Measurements from ENCODE around the gene PRKAG2.
A peak's percentile ranks its signal among the peaks of the same experiment; 100 is the strongest.
"Not testable (repeated sequence)": the region's sequence is repeated elsewhere in the genome, so short reads cannot be mapped to it uniquely, and the experiment has no call there.

Gene PRKAG2

DNA sequence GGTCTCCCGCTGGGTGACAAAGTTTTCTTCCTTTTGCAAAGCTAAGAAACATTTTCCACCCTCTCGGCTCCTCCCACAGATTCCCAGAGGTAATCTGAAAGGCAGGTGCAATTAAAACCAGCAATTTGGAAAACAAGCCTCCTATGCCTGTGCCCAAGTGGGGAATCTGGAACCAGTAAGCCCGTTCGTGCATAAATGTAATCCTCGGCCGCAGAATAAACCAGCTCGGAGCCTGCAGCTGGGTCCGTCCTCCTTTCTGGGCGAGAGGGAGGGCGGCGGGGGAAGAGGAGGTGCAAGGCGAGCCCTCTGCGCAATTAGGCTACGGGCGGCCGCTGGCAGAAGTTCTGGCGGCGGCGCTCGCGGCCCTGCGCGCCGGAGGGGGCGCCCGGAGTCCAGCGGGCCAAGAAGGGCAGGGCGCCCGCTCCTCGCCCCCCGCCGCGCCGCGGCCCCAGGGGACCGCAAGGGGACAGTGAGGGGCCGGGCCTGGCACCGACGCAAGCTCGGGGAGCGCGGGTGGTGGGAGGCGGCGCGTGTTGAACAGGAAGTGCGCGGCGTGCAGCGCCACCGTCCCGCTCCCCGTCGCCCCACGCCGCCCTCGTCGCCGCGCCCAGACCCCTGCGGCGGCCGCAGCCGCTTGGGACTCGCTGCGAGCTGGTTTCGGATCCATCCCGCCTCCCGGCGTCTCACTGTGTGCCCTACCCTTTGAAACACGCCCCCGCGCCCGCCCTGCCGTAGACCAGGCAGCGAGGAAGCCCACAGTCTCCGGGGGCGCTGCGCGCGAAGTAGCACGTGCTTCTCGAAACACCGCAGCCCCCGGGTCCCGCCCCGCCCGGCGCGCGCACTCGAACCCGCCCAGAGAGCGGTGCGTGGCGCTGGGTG, at the start of gene PRKAG2:
Gene PRKAG2, minus strand, starts transcription at position 217 of the 879 bp plus-strand sequence. CDS start 495 bp downstream, outside the sequence.
- FAIRE-seq (no peak), DNase-seq (ENCODE audit: insufficient read length, low spot score) (peak; percentile 70)

DNA sequence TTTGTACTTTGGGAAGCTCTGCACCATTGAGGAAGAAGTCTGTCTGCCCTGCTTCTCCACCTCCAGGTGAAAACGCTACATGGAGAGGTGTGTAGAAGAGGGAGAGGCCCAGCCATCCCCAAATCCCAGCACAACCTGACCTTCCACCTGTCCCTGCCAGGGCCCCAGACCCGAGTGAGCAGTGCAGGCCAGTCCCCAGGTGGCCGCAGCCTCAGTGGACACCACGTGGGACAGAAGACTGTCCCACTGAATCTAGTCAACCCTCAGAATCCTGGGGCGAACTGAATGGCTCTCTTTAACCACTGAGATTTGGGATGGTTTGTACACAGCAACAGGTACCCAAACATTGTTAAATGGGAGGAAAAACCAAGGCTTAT, 49.4 kb upstream of the PRKAG2 start:
- no peak for FAIRE-seq
- no peak for DNase-seq (ENCODE audit: insufficient read length, low spot score)

DNA sequence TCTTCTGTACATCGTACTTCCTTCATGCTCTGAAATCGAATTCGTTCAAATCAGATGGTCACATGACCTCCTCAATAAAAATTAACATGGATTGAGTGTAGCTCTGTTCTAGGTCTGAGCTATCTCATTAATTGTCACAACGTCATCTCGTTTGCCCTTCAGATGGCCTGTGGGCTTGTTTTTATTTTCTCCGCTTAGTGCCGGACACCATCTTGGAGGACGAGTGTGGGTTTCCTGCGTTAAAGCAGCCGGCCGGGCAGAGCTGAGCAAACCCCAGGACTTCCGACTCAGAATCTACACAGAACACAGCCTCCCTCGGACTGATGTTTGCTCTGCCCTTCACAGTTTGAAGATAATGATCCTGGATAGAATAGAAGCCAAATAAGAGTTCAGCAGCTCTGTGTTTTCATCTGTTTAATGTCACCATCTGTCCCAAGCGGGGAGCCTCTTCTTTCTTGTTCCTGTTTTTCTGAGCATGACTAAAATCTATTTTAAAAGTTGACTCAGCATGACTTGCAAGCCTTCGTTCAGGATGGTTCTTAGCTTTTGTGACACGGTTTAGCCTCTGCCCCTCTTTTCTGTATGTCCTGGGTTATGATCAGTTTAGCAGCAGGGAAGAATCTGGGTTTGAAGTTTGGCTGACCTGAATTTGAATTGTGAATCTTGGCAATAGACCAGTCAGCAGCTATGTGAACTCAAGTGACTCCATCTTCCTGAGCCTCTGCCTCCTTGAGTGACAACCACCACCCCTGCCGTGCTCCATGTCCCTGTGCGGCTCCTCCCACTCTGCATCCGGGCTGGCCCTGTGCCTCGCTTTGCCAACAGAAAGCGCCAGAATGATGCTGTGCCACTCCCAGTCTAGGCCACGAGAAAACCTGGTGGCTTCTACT, 48.8 kb upstream of the PRKAG2 start:
- no peak for DNase-seq (ENCODE audit: insufficient read length, low spot score)
- FAIRE-seq, result no peak

DNA sequence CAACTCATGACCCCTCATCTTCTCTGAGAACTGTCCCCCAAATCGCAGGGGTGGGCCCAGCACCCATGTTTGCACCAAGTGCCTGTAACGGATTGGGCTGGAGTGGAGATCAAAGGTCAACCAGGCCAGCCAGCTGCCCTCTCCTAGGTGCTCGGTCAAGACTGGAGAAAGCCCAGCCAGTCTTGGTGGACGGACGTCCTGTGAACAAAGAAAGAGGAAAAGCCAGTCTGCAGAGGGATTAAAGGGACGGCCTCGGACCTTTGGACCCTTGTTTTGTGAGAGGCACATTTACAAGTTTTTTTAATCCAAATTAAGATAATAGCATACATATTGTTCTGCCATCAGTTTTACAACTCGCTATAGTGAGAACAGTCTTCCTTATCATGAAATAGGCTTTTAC, 47.6 kb upstream of the PRKAG2 start:
- FAIRE-seq (no peak), DNase-seq (ENCODE audit: insufficient read length, low spot score) (no peak)

DNA sequence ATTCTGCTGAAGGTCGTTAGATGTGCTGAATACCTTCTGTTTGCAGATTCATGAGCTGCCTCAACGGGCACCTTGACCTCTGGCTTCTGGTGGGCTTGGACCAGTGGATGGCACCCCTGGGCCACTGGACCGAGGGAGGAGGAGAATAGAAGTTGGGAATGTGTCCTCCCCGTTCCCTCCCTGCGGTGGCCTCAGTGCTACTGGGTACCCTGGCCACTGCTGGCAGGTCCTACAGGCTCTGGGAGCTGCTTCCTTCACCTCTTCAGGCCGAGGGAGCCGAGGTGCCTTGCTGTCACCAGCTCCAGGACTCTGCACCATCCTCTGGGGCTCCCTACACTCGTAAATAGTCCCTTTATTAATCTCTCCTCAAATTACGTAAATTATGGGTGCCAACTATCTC, 47.1 kb upstream of the PRKAG2 start:
- FAIRE-seq, result no peak
- DNase-seq (ENCODE audit: insufficient read length, low spot score), result no peak

DNA sequence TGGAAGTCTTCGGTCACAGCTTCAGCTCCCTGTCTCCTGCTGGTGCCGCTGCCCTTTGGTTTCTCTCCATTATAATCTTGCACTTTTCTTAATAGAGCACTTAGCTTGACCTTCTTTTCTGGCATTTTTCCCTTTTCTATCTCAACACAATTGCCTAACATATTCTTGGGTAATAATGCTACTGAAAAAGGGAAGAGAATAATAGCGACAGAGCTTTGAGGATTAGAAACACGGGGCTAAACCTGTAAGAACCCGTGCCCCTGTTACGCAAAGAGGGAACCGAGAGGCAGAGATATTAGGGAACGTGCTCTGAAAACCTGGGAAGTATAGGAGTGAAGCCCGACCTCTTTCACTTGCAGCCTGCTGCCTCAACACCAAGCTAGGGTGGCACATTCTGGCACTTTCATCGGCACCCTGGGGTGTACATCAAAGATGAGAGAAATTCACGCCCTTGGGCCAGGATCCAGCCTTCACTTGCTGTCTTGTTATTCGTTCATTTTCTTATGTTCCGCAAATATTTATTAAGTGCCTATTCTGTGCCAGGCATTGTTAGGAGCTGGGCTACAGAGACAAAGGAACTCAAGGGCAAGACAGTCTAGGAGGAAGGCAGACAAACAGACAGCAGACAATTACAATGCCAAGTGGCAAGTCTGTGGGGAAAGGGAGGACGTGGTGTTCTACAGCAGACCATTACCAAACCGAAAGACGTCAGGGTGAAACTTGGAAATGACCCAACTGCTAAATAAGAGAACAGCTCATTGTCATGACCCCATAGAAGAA, 46.4 kb upstream of the PRKAG2 start:
- FAIRE-seq, result no peak

DNA sequence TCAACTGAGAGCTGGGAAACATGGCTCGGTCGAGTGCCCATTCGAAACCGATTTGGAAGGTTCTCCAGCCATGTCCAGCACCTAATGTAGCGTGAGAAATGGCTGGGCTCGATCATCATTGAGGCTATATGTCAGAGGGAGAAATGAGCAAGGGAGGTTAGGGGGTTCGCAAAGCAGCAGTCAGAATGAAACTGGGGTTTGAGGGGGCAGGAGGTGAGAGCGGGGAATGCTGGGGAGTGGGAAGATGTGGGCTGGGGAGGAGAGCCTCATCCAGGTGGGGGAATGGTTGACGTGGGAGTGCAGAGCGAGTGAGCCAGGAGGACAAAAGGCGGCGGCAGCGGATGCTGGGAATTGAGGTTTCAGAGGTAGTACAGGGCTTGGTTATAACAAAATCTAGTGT, 44.5 kb upstream of the PRKAG2 start:
- FAIRE-seq (no peak), DNase-seq (ENCODE audit: insufficient read length, low spot score) (no peak)

More for the DNA sequence above, 46.4 kb upstream of the PRKAG2 start:
- no peak for DNase-seq (ENCODE audit: insufficient read length, low spot score)

DNA sequence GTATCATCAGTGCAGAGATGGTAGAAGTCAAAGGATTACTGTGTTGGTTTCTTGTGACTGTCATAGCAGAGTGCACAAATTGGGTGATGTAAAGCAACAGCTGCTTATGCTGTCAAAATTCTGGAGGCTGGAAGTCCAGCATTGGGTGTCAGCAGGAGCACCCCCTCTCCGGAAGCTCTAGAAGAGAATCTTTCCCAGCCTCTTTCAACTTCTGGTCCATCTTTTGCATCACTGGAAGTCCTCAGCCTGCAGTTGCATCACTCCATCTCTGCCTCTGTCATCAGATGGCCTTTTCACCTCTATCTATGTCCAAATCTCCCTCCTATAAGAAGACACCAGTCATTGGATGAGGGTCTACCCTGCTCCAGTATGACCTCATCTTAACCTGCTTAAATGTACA, 43.6 kb upstream of the PRKAG2 start:
- no peak for DNase-seq (ENCODE audit: insufficient read length, low spot score)
- FAIRE-seq, result no peak

DNA sequence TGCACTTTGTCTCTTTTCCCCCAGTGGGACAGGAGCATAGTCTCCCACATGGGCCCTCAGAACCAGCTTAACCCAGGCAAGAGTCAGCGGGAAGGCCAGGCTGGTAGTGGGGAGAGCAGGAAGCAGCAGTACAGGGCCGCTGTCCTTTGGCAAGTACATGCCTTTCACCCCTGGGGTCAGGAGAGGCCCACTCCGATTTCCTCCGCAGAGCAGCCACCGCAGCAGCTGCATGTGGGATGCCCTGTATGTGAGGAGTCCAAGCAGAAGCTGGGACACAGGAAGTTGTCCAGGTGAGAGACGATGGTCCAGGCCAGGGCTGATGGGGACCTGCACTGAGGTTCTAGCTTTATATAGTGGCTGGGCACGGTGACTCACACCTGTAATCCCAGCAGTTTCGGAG, 42.7 kb upstream of the PRKAG2 start:
- DNase-seq (ENCODE audit: insufficient read length, low spot score), result no peak
- FAIRE-seq, result no peak

DNA sequence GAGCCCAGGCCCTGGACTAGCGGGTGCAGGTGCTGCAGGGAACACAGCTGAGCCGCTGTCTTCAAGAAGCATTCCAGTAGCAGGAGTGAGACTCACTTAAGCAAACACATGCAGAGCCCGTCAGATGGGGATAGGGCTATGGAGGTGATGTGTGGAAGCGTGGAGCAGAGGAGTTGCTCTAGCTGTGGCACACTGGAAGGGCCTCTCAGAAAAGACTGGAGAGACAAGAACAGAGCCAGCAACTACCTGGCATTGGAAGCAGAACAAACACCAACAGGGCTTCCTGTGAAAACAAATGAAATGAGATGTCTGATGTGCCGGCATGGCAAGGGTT, 41.6 kb upstream of the PRKAG2 start:
- FAIRE-seq, result no peak

DNA sequence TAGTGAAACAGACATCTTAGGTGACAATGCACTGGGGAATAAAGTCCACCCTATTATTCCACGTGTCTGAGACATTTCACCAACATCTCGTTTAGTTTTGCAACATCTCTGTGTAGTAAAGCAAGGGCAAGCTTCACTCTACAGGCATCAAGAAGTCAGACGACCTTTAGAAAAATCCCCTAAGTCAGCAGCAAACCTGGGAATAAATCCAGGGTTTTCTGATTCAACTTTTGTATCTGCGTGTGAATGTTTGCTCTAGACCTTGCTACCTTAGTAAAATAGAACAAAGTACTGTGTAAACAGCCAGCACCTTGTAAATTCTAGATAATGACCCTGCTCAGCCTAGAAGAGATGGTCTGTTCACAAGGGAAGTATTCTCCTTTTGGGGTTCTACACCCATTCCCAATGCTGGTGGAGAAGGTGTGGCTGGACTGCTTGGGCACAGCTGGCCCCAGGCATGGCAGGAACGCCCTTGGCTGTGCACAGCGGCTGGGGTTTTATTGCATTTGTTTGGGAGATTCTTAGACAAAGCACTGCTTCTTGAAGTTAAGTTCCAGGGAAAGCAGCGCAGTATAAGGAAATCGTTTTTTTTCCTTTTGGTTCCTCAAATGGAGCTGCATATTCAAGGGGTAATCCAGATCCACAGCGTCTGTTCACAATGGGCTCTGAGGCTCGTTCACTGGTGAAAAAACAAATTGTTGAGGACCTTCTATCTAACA, 41.0 kb upstream of the PRKAG2 start:
- DNase-seq (ENCODE audit: insufficient read length, low spot score) (no peak), FAIRE-seq (no peak)

More for the DNA sequence above, 41.6 kb upstream of the PRKAG2 start:
- DNase-seq (ENCODE audit: insufficient read length, low spot score), result no peak

DNA sequence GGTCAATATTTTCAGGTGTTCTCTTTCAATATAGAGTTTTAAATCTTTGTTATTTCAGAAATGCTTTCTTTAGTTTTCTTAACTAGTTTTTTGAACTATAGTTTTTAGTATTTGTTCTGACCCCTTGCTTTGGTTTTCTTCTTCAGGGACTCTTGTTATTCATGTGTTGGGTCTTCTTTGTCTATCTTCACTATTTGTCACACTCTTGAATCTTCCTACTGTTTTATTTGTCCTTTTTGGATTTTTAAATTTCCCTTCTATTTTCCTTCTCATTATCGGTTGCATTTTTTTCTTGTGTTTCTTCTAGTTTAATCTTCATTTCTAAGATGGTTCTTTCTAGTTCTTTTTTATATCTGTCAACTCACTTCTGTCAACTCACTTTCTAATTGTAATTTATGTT, 37.1 kb upstream of the PRKAG2 start:
- DNase-seq (ENCODE audit: insufficient read length, low spot score), result no peak
- no peak for FAIRE-seq

DNA sequence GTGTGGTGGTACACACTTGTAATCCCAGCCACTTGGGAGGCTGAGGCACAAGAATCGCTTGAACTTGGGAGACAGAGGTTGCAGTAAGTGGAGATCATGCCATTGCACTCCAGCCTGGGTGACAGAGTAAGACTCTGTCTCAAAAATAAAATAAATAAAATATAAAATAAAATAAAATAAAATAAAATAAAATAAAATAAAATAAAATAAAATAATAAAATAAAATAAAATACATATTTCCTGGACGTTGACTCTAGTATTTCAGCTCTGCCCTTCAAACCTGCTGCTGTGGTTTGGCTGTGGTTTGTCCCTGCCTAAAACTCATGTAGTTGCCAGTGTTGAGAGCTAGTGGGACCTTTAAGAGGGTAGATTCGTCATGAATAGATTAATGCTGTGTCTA, 33.7 kb upstream of the PRKAG2 start:
- not testable (repeated sequence) for FAIRE-seq; DNase-seq (ENCODE audit: insufficient read length, low spot score)

DNA sequence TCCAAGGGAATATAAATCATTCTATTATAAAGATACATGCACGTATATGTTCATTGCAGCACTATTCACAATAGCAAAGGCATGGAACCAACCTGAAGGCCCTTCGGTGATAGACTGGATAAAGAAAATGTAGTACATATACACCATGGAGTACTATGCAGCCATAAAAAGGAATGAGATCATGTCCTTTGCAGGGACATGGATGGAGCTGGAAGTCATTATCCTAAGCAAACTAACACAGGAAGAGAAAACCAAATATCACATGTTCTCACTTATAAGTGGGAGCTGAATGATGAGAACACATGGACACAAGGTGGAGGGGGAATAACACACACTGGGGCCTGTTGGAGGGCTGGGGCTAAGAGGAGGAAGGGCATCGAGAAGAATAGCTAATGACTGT, 30.2 kb upstream of the PRKAG2 start:
- not testable (repeated sequence) for FAIRE-seq; DNase-seq (ENCODE audit: insufficient read length, low spot score)

DNA sequence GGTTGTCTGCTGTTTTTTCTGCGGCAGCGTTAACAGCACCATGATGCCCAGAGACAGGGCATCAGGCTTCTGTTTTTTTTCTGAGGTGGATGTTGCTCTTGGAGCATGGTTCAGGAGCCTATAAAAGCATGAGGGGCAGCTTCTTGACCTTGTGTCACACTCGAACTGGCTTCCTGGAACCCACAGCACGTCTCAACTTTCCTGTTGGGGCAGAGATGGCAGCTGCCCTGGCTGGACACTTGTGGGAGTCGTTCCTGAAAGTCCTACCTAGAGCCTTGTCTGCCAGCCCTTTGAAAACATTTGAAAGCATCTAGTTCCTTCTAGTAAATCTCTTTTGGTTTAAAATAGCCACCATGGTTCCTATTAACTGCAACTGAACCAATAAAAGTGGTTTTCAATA, 28.9 kb upstream of the PRKAG2 start:
- FAIRE-seq, result no peak
- DNase-seq (ENCODE audit: insufficient read length, low spot score), result no peak

DNA sequence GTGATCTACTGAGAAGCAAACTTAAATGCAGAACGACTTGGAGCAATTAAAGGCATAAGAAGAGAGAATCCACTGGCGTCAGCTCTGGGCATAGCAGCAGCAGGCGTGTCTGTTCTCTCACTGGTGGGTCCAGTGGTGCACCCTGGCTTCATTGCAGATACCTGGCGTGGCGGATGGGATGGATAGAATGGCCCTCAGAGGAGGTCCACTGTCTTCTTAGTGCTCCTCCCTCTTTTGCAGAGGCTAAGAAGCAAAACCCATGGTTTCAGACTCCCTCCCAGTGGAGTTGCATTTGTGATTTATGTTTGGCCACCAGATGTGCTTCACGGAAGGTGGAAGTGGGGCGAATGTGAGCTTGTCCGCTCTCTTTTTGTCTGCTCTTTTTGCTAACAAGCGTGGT, 28.4 kb upstream of the PRKAG2 start:
- no peak for FAIRE-seq
- DNase-seq (ENCODE audit: insufficient read length, low spot score), result no peak

DNA sequence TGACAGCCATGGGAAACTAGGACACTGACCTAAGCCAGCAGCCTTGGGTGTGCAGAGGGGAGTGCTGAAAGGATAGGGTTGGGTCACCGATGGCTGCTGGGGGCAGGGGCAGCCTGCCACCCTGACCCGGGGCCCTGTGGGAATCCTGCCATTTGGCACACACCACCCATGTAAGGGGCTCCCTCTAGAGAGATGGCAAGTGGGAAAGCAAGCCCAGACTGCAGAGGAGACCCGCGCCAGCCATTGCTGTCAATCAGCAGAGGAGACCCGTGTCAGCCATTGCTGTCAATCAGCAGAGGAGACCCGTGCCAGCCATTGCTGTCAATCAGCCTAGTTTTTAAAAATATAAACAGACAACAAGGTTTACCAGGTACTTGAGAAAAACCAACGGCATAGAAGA, 27.4 kb upstream of the PRKAG2 start:
- no peak for FAIRE-seq
- DNase-seq (ENCODE audit: insufficient read length, low spot score), result no peak

DNA sequence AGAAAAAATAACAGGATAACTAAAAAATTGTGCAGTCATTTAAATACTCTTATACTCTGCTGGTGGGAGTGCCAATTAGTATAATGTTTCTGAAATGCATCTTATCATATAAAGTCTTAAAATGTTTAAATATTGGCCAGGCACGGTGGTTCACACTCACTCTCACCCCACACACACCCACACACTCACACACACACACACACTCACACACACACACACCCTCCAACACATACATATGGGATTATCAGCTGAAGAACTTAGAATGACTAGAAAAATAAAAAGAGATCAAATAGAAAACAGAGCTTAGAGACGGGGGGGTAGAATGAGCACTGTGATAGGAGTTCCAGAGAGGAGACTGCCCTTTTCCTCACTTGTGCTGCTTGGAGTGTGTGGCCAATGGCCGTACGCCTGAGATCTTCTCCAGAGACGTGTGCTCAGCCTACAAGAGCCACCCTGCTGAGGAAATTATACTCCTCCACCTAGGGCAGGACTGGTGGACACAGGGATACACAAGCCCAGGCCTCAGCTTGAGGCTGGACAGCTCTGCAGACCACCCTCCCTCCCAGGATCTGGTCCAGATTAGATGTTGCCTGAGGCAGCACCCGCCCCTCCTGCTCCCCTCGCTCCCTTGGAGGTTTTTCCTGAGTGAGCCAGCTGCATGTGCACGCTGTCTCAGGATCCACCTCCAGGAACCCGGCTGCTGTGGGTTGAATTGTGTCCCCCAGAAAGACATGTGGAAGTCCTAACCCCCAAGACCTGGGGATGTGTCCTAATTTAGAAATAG, 26.5 kb upstream of the PRKAG2 start:
- FAIRE-seq (no peak), DNase-seq (ENCODE audit: insufficient read length, low spot score) (no peak)

DNA sequence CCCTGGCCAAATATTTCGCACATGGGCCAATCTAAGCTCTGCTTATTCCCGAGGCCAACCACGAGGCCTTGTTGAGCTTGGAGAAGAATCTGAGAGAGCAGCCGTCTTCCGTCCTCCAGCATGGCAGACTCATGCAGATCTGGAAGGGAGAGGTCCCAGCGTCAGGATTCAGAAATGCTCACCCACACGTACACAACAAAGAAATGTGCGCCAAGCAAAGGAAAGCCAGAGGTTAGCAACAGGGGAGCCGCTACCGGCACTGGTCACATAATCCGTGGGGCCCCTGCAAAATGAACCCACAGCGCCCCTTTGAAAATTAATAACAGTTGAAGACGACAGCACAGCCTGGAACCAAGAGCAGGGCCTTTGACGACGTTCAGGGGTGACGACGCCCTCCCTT, 25.4 kb upstream of the PRKAG2 start:
- no peak for DNase-seq (ENCODE audit: insufficient read length, low spot score)
- no peak for FAIRE-seq

DNA sequence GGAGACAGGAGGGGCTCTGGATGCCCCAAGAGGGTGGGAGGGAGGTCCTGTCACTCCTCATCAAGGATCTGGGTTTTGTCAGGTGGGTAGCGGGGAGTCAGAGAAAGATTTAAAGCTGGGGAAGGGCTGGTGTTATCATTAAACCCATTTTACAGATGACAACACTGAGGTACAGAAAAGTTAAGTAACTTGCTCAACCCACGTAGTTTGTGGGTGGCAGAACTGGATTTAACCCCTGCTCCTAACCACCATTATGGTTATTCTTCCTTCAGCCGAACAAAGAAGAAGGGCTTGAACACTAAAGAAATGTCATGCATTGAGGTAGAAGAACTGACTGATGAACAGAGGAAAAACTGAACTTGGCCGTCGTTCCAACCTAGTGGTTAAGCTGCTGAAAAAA, 24.9 kb upstream of the PRKAG2 start:
- FAIRE-seq, result no peak

More for the DNA sequence above, 24.9 kb upstream of the PRKAG2 start:
- DNase-seq (ENCODE audit: insufficient read length, low spot score), result no peak

Measured in GM19239 (cell line).